Neural progenitor cell (in vitro differentiated cells): ENCODE results near the gene VPS26B.

Source experiments
- CTCF ChIP-seq: fragments of 200-600 bp; sonication (generic); IDR thresholded peaks from 2 replicates; pipeline ENCODE4 v1.5.1; 2017; ENCODE audit warnings: antibody characterized with exemption, mild to moderate bottlenecking
- EZH2 ChIP-seq: fragments of 200-600 bp; sonication (generic); IDR thresholded peaks from 2 replicates; pipeline ENCODE4 v1.6.1; 2017; ENCODE audit warnings: antibody characterized with exemption, mild to moderate bottlenecking, moderate library complexity
- EZH2phosphoT487 ChIP-seq: fragments of 200-600 bp; sonication (generic); IDR thresholded peaks from 2 replicates; pipeline ENCODE4 v1.6.1; 2017; ENCODE audit warnings: antibody characterized with exemption

GRCh38 chr11:134233729-134234179 is 9.3 kb downstream of the VPS26B start:
- no peak for TF ChIP-seq CTCF
- TF ChIP-seq EZH2, result no peak
- TF ChIP-seq EZH2phosphoT487, result no peak
